IMR-90 (cell line): ENCODE data around the gene DENND1A. TPM values are rescaled to one million over a fixed set of nuclear protein-coding genes. Genes with fewer than 3 reads are reported as not detected.

ENCODE experiments used
- microRNA-seq, 2 experiments: library from miRNA; stranded (forward) in 1 of 2; unstranded in 1 of 2; fragments of 10-50 nt in 1 of 2; fragments of <30 nt in 1 of 2; gene quantifications in 1 of 2; microRNA quantifications in 1 of 2; one replicate each; pipeline versions ENCODE3 to v1.1.0; 2013 to 2020; ENCODE audit not compliant: insufficient read depth in 1 of 2, insufficient read length in 1 of 2, unreplicated experiment in 1 of 2
- polyA plus RNA-seq, 3 experiments: library from polyadenylated mRNA; depleted of rRNA; stranded (reverse); fragments of >200 nt; gene quantifications; 2 replicates each; pipeline ENCODE4 v1.2.3, GENCODE V29; 2012; ENCODE audit warnings: low replicate concordance in 1 of 3
- small RNA-seq, 5 experiments: library from RNA; depleted of rRNA; stranded (forward); fragments of <200 nt; gene quantifications; one replicate each; pipeline ENCODE3, GENCODE V24; 2012
- total RNA-seq: library from RNA; depleted of rRNA; stranded (reverse); fragments of >200 nt; gene quantifications from 2 replicates; pipeline ENCODE4 v1.2.3, GENCODE V29; 2012; rRNA removed

The DENND1A gene
- total and polyA plus RNA-seq, 2 of the 4 experiments (the other 2 are of a cell fraction), result 21.4 to 27.6 TPM

Small RNA genes lying within 50 kb of the gene (microRNA-seq; reads per million reads assigned to microRNA genes)
- gene MIR601, result 0 reads per million in 2 experiments
- gene MIR7150, result 0 reads per million in 2 experiments

Small RNA genes lying within 50 kb of the gene (small RNA-seq; reads per million reads assigned to genes)
- gene MIR601 (0 reads per million in 5 experiments), gene MIR7150 (0 reads per million in 5 experiments)

Other genes with a start within 250 kb of the DENND1A start
- gene LHX2, start 81.6 kb upstream of the DENND1A start, total RNA-seq, result not detected in 2 replicates
- not detected in 2 replicates for gene LHX2, start 81.6 kb upstream of the DENND1A start, polyA plus RNA-seq (2012; rRNA removed)